Endothelial cell of umbilical vein (primary cell): ENCODE measurements around the gene PNPLA1. TPM values are rescaled to one million over a fixed set of nuclear protein-coding genes. Genes with fewer than 3 reads are reported as not detected.

ENCODE experiments used
- BruUV-seq: library from RNA; stranded (reverse); fragments of 400-500 nt; replicated peaks from 2 replicates; lab custom pipeline; 2021; lab: Mats Ljungman, UMichigan
- CTCF ChIA-PET: fragments of 300-600, 350-600 bp; sonication (Branson Sonifier 250); formaldehyde crosslinking; loops from one replicate; lab custom pipeline; 2021; ENCODE audit warnings: antibody characterized with exemption, inconsistent platforms; lab: Charles Lee
- POLR2A ChIA-PET: fragments of 300-600, 350-600 bp; sonication (Branson Sonifier 250); formaldehyde crosslinking; loops from one replicate; lab custom pipeline; 2021; ENCODE audit warnings: antibody characterized with exemption, inconsistent platforms; lab: Charles Lee
- DNase-seq: peaks from one replicate; pipeline ENCODE4 v3.0.0-alpha.2; 2011; ENCODE audit warnings: low read depth, low spot score
- FAIRE-seq: peaks from 2 replicates; lab custom pipeline; 2011; peaks lifted over from hg19 to GRCh38; lab: Jason Lieb, UNC
- H2AFZ ChIP-seq: 2 replicates; pipeline ENCODE4 v1.6.0; 2012; ENCODE audit warnings: low read depth, low read length, control low read depth, inconsistent platforms
- H3K27ac ChIP-seq: 2 replicates; pipeline ENCODE4 v1.5.1; 2011; ENCODE audit warnings: low read depth, mild to moderate bottlenecking, control low read depth, low read length, moderate library complexity; ENCODE audit not compliant: insufficient read depth
- H3K27me3 ChIP-seq, 2 experiments: 2 replicates each; pipeline versions ENCODE4 v1.6.0 to v1.6.1; 2011; ENCODE audit warnings: low read length in 2 of 2, mixed read lengths in 1 of 2; ENCODE audit not compliant: control insufficient read depth in 2 of 2, insufficient read depth in 2 of 2
- H3K36me3 ChIP-seq, 2 experiments: 2 replicates in 1 of 2; 3 replicates in 1 of 2; pipeline ENCODE4 v1.5.1; 2011; ENCODE audit warnings: low read length in 2 of 2, mild to moderate bottlenecking in 1 of 2, moderate library complexity in 1 of 2; ENCODE audit not compliant: control insufficient read depth in 2 of 2, insufficient read depth in 2 of 2; ENCODE audit errors: extremely low read depth in 1 of 2
- H3K4me1 ChIP-seq: 3 replicates; pipeline ENCODE4 v1.5.1; 2011; ENCODE audit warnings: mild to moderate bottlenecking, low read length; ENCODE audit not compliant: control insufficient read depth, insufficient read depth; ENCODE audit errors: extremely low read depth
- H3K4me2 ChIP-seq: 2 replicates; pipeline ENCODE4 v1.6.1; 2011; ENCODE audit warnings: low read length, control low read depth, mixed read lengths; ENCODE audit not compliant: insufficient read depth
- H3K4me3 ChIP-seq, 3 experiments: fragments of 200-600 bp in 1 of 3; sonication (generic), shearing (Covaris generic) in 1 of 3; replicated peaks in 1 of 3; 2 replicates each; pipeline ENCODE4 v1.5.1; 2011 to 2016; ENCODE audit warnings: control low read depth in 3 of 3, low read length in 3 of 3, mild to moderate bottlenecking in 2 of 3, inconsistent platforms in 1 of 3, low read depth in 1 of 3, moderate library complexity in 1 of 3; ENCODE audit not compliant: insufficient read depth in 1 of 3
- H3K79me2 ChIP-seq: 2 replicates; pipeline ENCODE4 v1.6.0; 2012; ENCODE audit warnings: low read length, inconsistent platforms; ENCODE audit not compliant: control insufficient read depth, insufficient read depth
- H3K9ac ChIP-seq: replicated peaks from 2 replicates; pipeline ENCODE3; 2011; ENCODE audit warnings: low read length, control low read depth; ENCODE audit not compliant: insufficient read depth; ENCODE audit errors: extremely low read depth
- H3K9me1 ChIP-seq: replicated peaks from 3 replicates; pipeline ENCODE4 v1.6.0; 2011; ENCODE audit warnings: mild to moderate bottlenecking, low read length; ENCODE audit not compliant: control insufficient read depth, insufficient read depth; ENCODE audit errors: extremely low read depth
- H3K9me3 ChIP-seq: replicated peaks from 2 replicates; pipeline ENCODE4 v1.5.1; 2012; ENCODE audit warnings: low read length, inconsistent platforms; ENCODE audit not compliant: control insufficient read depth, insufficient read depth
- H4K20me1 ChIP-seq: replicated peaks from 2 replicates; pipeline ENCODE3; 2011; ENCODE audit warnings: mild to moderate bottlenecking, low read length; ENCODE audit not compliant: control insufficient read depth, insufficient read depth; ENCODE audit errors: extremely low read depth
- CTCF ChIP-seq, 2 donors: IDR thresholded peaks; 1 replicate in 1 of 2; 2 replicates in 1 of 2; pipeline ENCODE4 v1.5.1; 2011; ENCODE audit warnings: low read length in 2 of 2, mild to moderate bottlenecking in 2 of 2, moderate library complexity in 2 of 2, control low read depth in 1 of 2, inconsistent platforms in 1 of 2, low read depth in 1 of 2; ENCODE audit not compliant: insufficient read depth in 1 of 2; ENCODE audit errors: extremely low read depth in 1 of 2
- EZH2 ChIP-seq: IDR thresholded peaks from 2 replicates; pipeline ENCODE4 v1.6.1; 2012; ENCODE audit warnings: borderline replicate concordance, low read depth, mild to moderate bottlenecking, moderate library complexity, low read length, inconsistent platforms; ENCODE audit not compliant: severe bottlenecking
- FOS ChIP-seq: IDR thresholded peaks from 2 replicates; pipeline ENCODE4 v1.6.1; 2011; ENCODE audit warnings: mild to moderate bottlenecking, low read length, moderate library complexity, borderline replicate concordance; ENCODE audit not compliant: insufficient read depth
- GATA2 ChIP-seq: IDR thresholded peaks from 2 replicates; pipeline ENCODE4 v1.7.0; 2011; ENCODE audit warnings: low read depth, mild to moderate bottlenecking, moderate library complexity, mixed read lengths, low read length; ENCODE audit not compliant: insufficient read length, insufficient read depth
- JUN ChIP-seq: IDR thresholded peaks from 2 replicates; pipeline ENCODE4 v1.6.1; 2011; ENCODE audit warnings: borderline replicate concordance, low read depth; ENCODE audit not compliant: insufficient read length, insufficient read depth
- MAX ChIP-seq: IDR thresholded peaks from 2 replicates; pipeline ENCODE4 v1.6.1; 2011; ENCODE audit not compliant: insufficient read depth, insufficient read length
- MYC ChIP-seq: IDR thresholded peaks from one replicate; pipeline ENCODE4 v1.6.1; 2011; ENCODE audit warnings: mild to moderate bottlenecking, low read depth, low read length
- POLR2A ChIP-seq: IDR thresholded peaks from 2 replicates; pipeline ENCODE4 v1.6.1; 2012; ENCODE audit warnings: low read depth, mild to moderate bottlenecking, control low read depth, low read length
- POLR2AphosphoS5 ChIP-seq: IDR thresholded peaks from 2 replicates; pipeline ENCODE4 v1.6.1; 2012; ENCODE audit warnings: low read depth, mild to moderate bottlenecking, control low read depth, low read length, moderate library complexity; ENCODE audit not compliant: insufficient read depth
- dilution Hi-C: fragments of 300-500 bp; cut with MboI; formaldehyde crosslinking; loops from one replicate; pipeline ENCODE4 v1.15.0; 2019; ENCODE audit warnings: low sequenced_read_pairs; ENCODE audit not compliant: extremely low pct_ligation_motif_present
- intact Hi-C: fragments of 100-400 bp; cut with micrococcal nuclease; formaldehyde crosslinking; loops from one replicate; pipeline ENCODE4 v1.10.0; 2022
- polyA plus RNA-seq, 4 experiments: library from polyadenylated mRNA; depleted of rRNA in 3 of 4; stranded (reverse) in 3 of 4; unstranded in 1 of 4; fragments of >200 nt; gene quantifications; 2 replicates each; pipeline versions ENCODE4 v1.2.1 to v1.2.3, GENCODE V29; 2011 to 2012; ENCODE audit warnings: missing spikeins in 1 of 4
- total RNA-seq: library from RNA; stranded (reverse); gene quantifications from 2 replicates; pipeline ENCODE4 v1.2.3, GENCODE V29; 2021

Gene PNPLA1
- total and polyA plus RNA-seq, 2 donors (not counting 3 experiments of a cell fraction or from before 2014, with no cell fraction given), result not detected

- no peak for DNase-seq
- dilution Hi-C loops, result no loop called here
Measured at GRCh38 chr6:36301085-36301658, 31.3 kb downstream of the PNPLA1 start.

More at GRCh38 chr6:36301085-36301658, 31.3 kb downstream of the PNPLA1 start:
- no peak for FAIRE-seq
- TF ChIP-seq FOS (no peak), CTCF (IDR thresholded peaks at IDR 0.05; ENCODE audit: extremely low read depth in 1 of 2, insufficient read depth in 1 of 2, low read depth in 1 of 2, low read length in 2 of 2) (no peak), POLR2A (no peak), GATA2 (no peak), MYC (no peak), POLR2AphosphoS5 (no peak), JUN (no peak), EZH2 (no peak), MAX (no peak)
- Histone ChIP-seq H2AFZ (no peak overlapping the region), H3K79me2 (no peaks in the 10 kb centered on the region), H3K27ac (no peak overlapping the region), H3K4me3 (no peak overlapping the region), H3K36me3 (no peaks in the 10 kb centered on the region), H3K9me1 (no peaks in the 10 kb centered on the region), H3K9ac (no peak overlapping the region), H3K4me2 (no peak overlapping the region), H4K20me1 (no peaks in the 10 kb centered on the region), H3K4me1 (no peaks in the 10 kb centered on the region), H3K27me3 (peaks cover 2 to 6% of the 10 kb centered on the region in 2 experiments), H3K9me3 (no peaks in the 10 kb centered on the region)
- ChIA-PET POLR2A (no interaction called here), CTCF (interaction anchor here (0.8 to 3.3 kb wide), 7 partner anchors 10 to 75 kb away, joined by 3 to 21 read pairs (median 7); no protein-coding TSS in a partner anchor)
- intact Hi-C loops, result no loop called here
- no TSS peak for BruUV-seq
